Activated CD4-positive, alpha-beta T cell treated with anti-CD3 and anti-CD28 coated beads, Interleukin-2, amount 50 U/mL, for 4 hours (primary cell): ENCODE results near the gene DPY19L3.

Source experiments
- DNase-seq, 2 experiments: peaks; one replicate each; pipeline ENCODE4 v3.0.0-alpha.2; 2020

DPY19L3 gene

GRCh38 chr19:32522967-32523366 is 117.4 kb downstream of the DPY19L3 start:
- no peak for DNase-seq

- DNase-seq = no peak
Observed at GRCh38 chr19:32526895-32527294, 121.3 kb downstream of the DPY19L3 start.

- DNase-seq = no peak
Observed at GRCh38 chr19:32530773-32531172, 125.2 kb downstream of the DPY19L3 start.

- DNase-seq = no peak
Observed at GRCh38 chr19:32532233-32532632, 126.7 kb downstream of the DPY19L3 start.
